WTC11 (cell line): Measurements from ENCODE around the gene HLX. TPM values are rescaled to one million over a fixed set of nuclear protein-coding genes. Genes with fewer than 3 reads are reported as not detected.

ENCODE experiments used
- ATAC-seq: fragments of 200-7000 bp; cut with Tn5 transposase; 2 replicates; pipeline ENCODE4 v1.10.0; 2021; ENCODE audit warnings: mild to moderate bottlenecking, moderate library complexity
- CTCF ChIA-PET: fragments of 300-600 bp; sonication (Branson Sonifier 250); formaldehyde crosslinking; loops from one replicate; lab custom pipeline; 2021; ENCODE audit warnings: antibody characterized with exemption; lab: Charles Lee
- POLR2A ChIA-PET: fragments of 350-600 bp; sonication (Branson Sonifier 250); formaldehyde crosslinking; loops from one replicate; lab custom pipeline; 2021; ENCODE audit warnings: antibody characterized with exemption; lab: Charles Lee
- DNase-seq: peaks from one replicate; pipeline ENCODE4 v3.0.0; 2021; ENCODE audit warnings: low spot score
- H3K27ac Mint-ChIP-seq: 2 replicates; pipeline ENCODE4 v1.8.0; 2021; ENCODE audit warnings: mixed read lengths
- H3K27me3 Mint-ChIP-seq: 2 replicates; pipeline ENCODE4 v1.8.0; 2021; ENCODE audit warnings: low read depth, mild to moderate bottlenecking, moderate library complexity, mixed read lengths
- H3K36me3 Mint-ChIP-seq: 2 replicates; pipeline ENCODE4 v1.8.0; 2021; ENCODE audit warnings: mixed read lengths
- H3K4me1 Mint-ChIP-seq: 2 replicates; pipeline ENCODE4 v1.8.0; 2022; ENCODE audit warnings: mixed read lengths
- H3K4me3 Mint-ChIP-seq: 2 replicates; pipeline ENCODE4 v1.8.0; 2021; ENCODE audit warnings: mild to moderate bottlenecking, moderate library complexity, mixed read lengths
- H3K9me3 Mint-ChIP-seq: 2 replicates; pipeline ENCODE4 v1.8.0; 2021; ENCODE audit warnings: mixed read lengths
- ATF1 ChIP-seq: sonication (generic); formaldehyde crosslinking; IDR thresholded peaks from 2 replicates; pipeline ENCODE4 v1.8.1; 2023; ENCODE audit warnings: mild to moderate bottlenecking, moderate library complexity, missing genetic modification reagents
- GABPB1 ChIP-seq: sonication (generic); formaldehyde crosslinking; IDR thresholded peaks from 2 replicates; pipeline ENCODE4 v1.8.1; 2023; ENCODE audit warnings: mild to moderate bottlenecking, missing genetic modification reagents
- GTF2I ChIP-seq: fragments of 250-450 bp; sonication (Bioruptor Pico); conservative IDR thresholded peaks from 2 replicates; pipeline ENCODE4 v1.4.0; 2021; ENCODE audit warnings: mild to moderate bottlenecking
- JUN ChIP-seq: sonication (generic); formaldehyde crosslinking; IDR thresholded peaks from 2 replicates; pipeline ENCODE4 v1.8.0; 2023; ENCODE audit warnings: mild to moderate bottlenecking, missing genetic modification reagents
- NFYB ChIP-seq: sonication (generic); formaldehyde crosslinking; conservative IDR thresholded peaks from 2 replicates; pipeline ENCODE4 v1.8.0; 2022; ENCODE audit warnings: low read depth, missing genetic modification reagents
- PRRX2 ChIP-seq: fragments of 250-450 bp; sonication (Bioruptor Pico); IDR thresholded peaks from 2 replicates; pipeline ENCODE4 v1.8.0; 2021; ENCODE audit warnings: mild to moderate bottlenecking
- SMAD4 ChIP-seq: sonication (generic); formaldehyde crosslinking; IDR thresholded peaks from 2 replicates; pipeline ENCODE4 v1.8.0; 2022; ENCODE audit warnings: mild to moderate bottlenecking, missing genetic modification reagents
- SOX15 ChIP-seq: fragments of 250-450 bp; sonication (Bioruptor Pico); IDR thresholded peaks from 2 replicates; pipeline ENCODE4 v1.9.0; 2021; ENCODE audit warnings: mild to moderate bottlenecking
- TCF7 ChIP-seq: sonication (generic); formaldehyde crosslinking; IDR thresholded peaks from 2 replicates; pipeline ENCODE4 v1.8.0; 2022; ENCODE audit warnings: mild to moderate bottlenecking, low read depth, missing genetic modification reagents, moderate library complexity
- ZNF416 ChIP-seq: fragments of 250-450 bp; sonication (Bioruptor Pico); IDR thresholded peaks from 2 replicates; pipeline ENCODE4 v1.9.0; 2021; ENCODE audit warnings: mild to moderate bottlenecking, inconsistent platforms
- total RNA-seq: library from RNA; stranded (reverse); gene quantifications from 3 replicates; pipeline ENCODE4 v1.2.3, GENCODE V29; 2021
- TF ChIP-seq, protein P1 (sequence below): sonication (generic); formaldehyde crosslinking; IDR thresholded peaks from 2 replicates; pipeline ENCODE4 v1.8.0; 2022; ENCODE audit warnings: mild to moderate bottlenecking, missing genetic modification reagents
- TF ChIP-seq, protein P2 (sequence below): fragments of 250-450 bp; sonication (Bioruptor Pico); conservative IDR thresholded peaks from 2 replicates; pipeline ENCODE4 v1.9.0; 2021; ENCODE audit warnings: mild to moderate bottlenecking
- TF ChIP-seq, protein P3 (sequence below): fragments of 250-450 bp; sonication (Bioruptor Pico); IDR thresholded peaks from 2 replicates; pipeline ENCODE4 v1.9.0; 2021; ENCODE audit warnings: mild to moderate bottlenecking
- TF ChIP-seq, protein P4 (sequence below): sonication (generic); formaldehyde crosslinking; IDR thresholded peaks from 2 replicates; pipeline ENCODE4 v1.8.1; 2022; ENCODE audit warnings: low read depth, mild to moderate bottlenecking, moderate library complexity, missing genetic modification reagents, borderline replicate concordance
- TF ChIP-seq, protein P5 (sequence below): fragments of 250-450 bp; sonication (Bioruptor Pico); IDR thresholded peaks from 2 replicates; pipeline ENCODE4 v1.9.0; 2021; ENCODE audit warnings: moderate library complexity, mild to moderate bottlenecking, inconsistent platforms, borderline replicate concordance
- TF ChIP-seq, protein P6 (sequence below): fragments of 250-450 bp; sonication (Bioruptor Pico); IDR thresholded peaks from 2 replicates; pipeline ENCODE4 v1.9.0; 2021; ENCODE audit warnings: mild to moderate bottlenecking, borderline replicate concordance
- TF ChIP-seq, protein P7 (sequence below): fragments of 250-450 bp; sonication (Bioruptor Pico); IDR thresholded peaks from 2 replicates; pipeline ENCODE4 v1.9.0; 2021; ENCODE audit warnings: mild to moderate bottlenecking
- TF ChIP-seq, protein P8 (sequence below): sonication (generic); formaldehyde crosslinking; conservative IDR thresholded peaks from 2 replicates; pipeline ENCODE4 v1.8.1; 2022; ENCODE audit warnings: mild to moderate bottlenecking, missing genetic modification reagents

HLX gene
- total RNA-seq, 1 experiment from 2014 or later, result not detected

DNA sequence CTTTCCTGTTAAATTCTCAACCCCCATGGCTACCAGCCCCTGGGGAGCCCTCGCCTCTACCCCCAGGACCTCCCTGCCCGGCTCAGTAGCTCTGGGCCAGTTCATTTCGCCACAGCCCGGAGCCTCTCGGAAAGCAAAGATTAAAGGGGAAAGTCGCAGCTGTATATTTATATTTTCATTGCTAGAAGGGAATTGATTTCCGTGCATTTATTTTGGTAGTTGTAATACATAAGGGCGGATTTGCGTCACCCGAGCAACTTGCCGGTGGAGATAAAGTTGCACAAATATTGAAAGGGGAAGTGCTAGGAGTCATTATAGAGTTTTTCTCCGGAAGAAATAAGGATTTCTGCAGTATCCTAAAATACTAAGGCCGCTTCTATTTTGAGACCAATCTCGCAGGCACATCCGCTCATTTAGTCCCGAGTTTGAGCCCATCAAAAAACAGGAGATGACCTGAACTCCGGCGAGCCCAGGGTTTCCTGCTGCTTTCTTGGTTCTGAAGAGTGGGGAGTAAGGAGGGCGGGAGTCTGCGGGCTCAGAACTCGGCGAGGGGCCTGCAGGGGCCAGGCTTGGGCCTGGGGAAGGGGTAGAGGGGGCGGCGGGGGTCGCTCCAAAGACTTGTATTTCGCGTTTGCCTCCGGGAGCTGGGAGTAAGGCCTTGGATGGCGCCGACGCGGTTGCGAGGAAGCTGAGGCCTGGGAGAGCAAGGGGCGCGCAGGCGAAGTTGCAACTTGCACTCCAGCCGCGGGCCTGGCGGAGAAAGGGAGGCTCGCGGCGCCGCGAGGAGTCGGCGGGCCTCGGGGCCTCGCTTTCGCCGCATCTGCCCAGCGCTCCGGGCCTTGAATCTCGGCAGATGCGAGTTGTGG is 2.5 kb upstream of the HLX start:
- ATAC-seq (peak; percentile 7), DNase-seq (peak; percentile 70)
- Mint-ChIP-seq H3K4me3 (peak overlapping the region; percentile 84), H3K9me3 (no peaks in the 10 kb centered on the region), H3K4me1 (peaks cover 47% of the 10 kb centered on the region), H3K36me3 (no peaks in the 10 kb centered on the region), H3K27ac (no peak overlapping the region), H3K27me3 (peaks cover 89% of the 10 kb centered on the region)
- ChIA-PET CTCF (interaction anchor here (0.8 to 1.7 kb wide), 5 partner anchors 9 to 327 kb away, joined by 3 to 6 read pairs (median 4); no protein-coding TSS in a partner anchor), POLR2A (interaction anchor here (0.5 to 1.5 kb wide), 3 partner anchors 12 to 1731 kb away, joined by 3 to 5 read pairs (median 4); partner anchors contain the start of gene MTARC2)
- no peak for TF ChIP-seq ZNF416 (CRISPR knock-in tag)
- no peak for TF ChIP-seq TCF7
- no peak for TF ChIP-seq NFYB (CRISPR knock-in tag)
- TF ChIP-seq JUN, result no peak
- TF ChIP-seq GTF2I (CRISPR knock-in tag), result no peak
- TF ChIP-seq, protein P1, sequence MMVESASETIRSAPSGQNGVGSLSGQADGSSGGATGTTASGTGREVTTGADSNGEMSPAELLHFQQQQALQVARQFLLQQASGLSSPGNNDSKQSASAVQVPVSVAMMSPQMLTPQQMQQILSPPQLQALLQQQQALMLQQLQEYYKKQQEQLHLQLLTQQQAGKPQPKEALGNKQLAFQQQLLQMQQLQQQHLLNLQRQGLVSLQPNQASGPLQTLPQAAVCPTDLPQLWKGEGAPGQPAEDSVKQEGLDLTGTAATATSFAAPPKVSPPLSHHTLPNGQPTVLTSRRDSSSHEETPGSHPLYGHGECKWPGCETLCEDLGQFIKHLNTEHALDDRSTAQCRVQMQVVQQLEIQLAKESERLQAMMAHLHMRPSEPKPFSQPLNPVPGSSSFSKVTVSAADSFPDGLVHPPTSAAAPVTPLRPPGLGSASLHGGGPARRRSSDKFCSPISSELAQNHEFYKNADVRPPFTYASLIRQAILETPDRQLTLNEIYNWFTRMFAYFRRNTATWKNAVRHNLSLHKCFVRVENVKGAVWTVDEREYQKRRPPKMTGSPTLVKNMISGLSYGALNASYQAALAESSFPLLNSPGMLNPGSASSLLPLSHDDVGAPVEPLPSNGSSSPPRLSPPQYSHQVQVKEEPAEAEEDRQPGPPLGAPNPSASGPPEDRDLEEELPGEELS (CRISPR knock-in tag), result no peak
- no peak for TF ChIP-seq SOX15 (CRISPR knock-in tag)
- TF ChIP-seq, protein P2, sequence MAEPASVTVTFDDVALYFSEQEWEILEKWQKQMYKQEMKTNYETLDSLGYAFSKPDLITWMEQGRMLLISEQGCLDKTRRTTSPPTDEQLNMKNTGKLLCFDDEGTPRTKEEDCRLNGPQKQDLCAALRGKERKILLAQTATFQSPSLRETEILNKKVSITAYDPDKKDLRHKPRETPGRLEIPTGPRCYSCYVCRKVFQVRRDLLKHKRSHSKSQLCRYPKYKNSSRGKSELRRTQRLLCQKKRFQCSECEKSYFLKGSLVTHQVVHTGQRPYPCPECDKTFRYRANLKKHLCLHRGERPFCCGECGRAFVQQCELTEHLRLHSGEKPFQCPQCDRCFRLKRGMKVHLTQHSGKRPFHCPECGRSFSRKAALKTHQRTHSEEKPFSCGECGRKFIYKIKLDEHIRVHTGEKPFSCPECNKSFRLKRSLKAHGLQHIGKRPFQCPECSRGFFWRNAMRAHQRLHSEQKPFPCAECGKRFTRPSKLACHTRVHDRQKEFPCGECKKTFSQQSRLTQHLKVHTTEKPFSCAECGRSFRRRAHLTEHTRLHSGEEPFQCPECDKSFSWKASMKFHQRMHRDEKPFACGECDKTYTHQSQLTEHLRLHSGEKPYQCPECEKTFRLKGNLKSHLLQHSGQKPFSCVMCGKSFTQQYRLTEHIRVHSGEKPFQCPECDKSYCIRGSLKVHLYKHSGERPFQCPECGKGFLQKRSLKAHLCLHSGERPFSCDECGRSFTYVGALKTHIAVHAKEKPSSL (CRISPR knock-in tag), result no peak
- TF ChIP-seq, protein P3, sequence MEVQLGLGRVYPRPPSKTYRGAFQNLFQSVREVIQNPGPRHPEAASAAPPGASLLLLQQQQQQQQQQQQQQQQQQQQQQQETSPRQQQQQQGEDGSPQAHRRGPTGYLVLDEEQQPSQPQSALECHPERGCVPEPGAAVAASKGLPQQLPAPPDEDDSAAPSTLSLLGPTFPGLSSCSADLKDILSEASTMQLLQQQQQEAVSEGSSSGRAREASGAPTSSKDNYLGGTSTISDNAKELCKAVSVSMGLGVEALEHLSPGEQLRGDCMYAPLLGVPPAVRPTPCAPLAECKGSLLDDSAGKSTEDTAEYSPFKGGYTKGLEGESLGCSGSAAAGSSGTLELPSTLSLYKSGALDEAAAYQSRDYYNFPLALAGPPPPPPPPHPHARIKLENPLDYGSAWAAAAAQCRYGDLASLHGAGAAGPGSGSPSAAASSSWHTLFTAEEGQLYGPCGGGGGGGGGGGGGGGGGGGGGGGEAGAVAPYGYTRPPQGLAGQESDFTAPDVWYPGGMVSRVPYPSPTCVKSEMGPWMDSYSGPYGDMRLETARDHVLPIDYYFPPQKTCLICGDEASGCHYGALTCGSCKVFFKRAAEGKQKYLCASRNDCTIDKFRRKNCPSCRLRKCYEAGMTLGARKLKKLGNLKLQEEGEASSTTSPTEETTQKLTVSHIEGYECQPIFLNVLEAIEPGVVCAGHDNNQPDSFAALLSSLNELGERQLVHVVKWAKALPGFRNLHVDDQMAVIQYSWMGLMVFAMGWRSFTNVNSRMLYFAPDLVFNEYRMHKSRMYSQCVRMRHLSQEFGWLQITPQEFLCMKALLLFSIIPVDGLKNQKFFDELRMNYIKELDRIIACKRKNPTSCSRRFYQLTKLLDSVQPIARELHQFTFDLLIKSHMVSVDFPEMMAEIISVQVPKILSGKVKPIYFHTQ (CRISPR knock-in tag), result no peak
- no peak for TF ChIP-seq SMAD4 (CRISPR knock-in tag)
- TF ChIP-seq, protein P4, sequence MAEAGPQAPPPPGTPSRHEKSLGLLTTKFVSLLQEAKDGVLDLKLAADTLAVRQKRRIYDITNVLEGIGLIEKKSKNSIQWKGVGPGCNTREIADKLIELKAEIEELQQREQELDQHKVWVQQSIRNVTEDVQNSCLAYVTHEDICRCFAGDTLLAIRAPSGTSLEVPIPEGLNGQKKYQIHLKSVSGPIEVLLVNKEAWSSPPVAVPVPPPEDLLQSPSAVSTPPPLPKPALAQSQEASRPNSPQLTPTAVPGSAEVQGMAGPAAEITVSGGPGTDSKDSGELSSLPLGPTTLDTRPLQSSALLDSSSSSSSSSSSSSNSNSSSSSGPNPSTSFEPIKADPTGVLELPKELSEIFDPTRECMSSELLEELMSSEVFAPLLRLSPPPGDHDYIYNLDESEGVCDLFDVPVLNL, result no peak
- TF ChIP-seq ATF1 (CRISPR knock-in tag), result no peak
- TF ChIP-seq, protein P5, sequence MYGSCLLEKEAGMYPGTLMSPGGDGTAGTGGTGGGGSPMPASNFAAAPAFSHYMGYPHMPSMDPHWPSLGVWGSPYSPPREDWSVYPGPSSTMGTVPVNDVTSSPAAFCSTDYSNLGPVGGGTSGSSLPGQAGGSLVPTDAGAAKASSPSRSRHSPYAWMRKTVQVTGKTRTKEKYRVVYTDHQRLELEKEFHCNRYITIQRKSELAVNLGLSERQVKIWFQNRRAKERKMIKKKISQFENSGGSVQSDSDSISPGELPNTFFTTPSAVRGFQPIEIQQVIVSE (CRISPR knock-in tag), result no peak
- TF ChIP-seq, protein P6, sequence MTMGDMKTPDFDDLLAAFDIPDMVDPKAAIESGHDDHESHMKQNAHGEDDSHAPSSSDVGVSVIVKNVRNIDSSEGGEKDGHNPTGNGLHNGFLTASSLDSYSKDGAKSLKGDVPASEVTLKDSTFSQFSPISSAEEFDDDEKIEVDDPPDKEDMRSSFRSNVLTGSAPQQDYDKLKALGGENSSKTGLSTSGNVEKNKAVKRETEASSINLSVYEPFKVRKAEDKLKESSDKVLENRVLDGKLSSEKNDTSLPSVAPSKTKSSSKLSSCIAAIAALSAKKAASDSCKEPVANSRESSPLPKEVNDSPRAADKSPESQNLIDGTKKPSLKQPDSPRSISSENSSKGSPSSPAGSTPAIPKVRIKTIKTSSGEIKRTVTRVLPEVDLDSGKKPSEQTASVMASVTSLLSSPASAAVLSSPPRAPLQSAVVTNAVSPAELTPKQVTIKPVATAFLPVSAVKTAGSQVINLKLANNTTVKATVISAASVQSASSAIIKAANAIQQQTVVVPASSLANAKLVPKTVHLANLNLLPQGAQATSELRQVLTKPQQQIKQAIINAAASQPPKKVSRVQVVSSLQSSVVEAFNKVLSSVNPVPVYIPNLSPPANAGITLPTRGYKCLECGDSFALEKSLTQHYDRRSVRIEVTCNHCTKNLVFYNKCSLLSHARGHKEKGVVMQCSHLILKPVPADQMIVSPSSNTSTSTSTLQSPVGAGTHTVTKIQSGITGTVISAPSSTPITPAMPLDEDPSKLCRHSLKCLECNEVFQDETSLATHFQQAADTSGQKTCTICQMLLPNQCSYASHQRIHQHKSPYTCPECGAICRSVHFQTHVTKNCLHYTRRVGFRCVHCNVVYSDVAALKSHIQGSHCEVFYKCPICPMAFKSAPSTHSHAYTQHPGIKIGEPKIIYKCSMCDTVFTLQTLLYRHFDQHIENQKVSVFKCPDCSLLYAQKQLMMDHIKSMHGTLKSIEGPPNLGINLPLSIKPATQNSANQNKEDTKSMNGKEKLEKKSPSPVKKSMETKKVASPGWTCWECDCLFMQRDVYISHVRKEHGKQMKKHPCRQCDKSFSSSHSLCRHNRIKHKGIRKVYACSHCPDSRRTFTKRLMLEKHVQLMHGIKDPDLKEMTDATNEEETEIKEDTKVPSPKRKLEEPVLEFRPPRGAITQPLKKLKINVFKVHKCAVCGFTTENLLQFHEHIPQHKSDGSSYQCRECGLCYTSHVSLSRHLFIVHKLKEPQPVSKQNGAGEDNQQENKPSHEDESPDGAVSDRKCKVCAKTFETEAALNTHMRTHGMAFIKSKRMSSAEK (CRISPR knock-in tag), result no peak
- TF ChIP-seq, protein P7, sequence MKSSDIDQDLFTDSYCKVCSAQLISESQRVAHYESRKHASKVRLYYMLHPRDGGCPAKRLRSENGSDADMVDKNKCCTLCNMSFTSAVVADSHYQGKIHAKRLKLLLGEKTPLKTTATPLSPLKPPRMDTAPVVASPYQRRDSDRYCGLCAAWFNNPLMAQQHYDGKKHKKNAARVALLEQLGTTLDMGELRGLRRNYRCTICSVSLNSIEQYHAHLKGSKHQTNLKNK, result no peak
- no peak for TF ChIP-seq PRRX2 (CRISPR knock-in tag)
- TF ChIP-seq, protein P8, sequence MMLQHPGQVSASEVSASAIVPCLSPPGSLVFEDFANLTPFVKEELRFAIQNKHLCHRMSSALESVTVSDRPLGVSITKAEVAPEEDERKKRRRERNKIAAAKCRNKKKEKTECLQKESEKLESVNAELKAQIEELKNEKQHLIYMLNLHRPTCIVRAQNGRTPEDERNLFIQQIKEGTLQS (CRISPR knock-in tag), result no peak
- TF ChIP-seq GABPB1, result no peak
